Body of pancreas (tissue), 4 donors: ENCODE data around the gene KRTAP3-3. TPM values are rescaled to one million over a fixed set of nuclear protein-coding genes. Genes with fewer than 3 reads are reported as not detected.

Experiments
- ATAC-seq: fragments of 150-250 bp; one replicate; pipeline ENCODE4 v1.9.1; 2016
- DNase-seq, 4 donors: peaks; one replicate each; pipeline ENCODE4 v3.0.0-alpha.2; 2019
- H3K27ac ChIP-seq, 4 donors: fragments of 200-600 bp; sonication (generic); 1 replicate in 3 of 4; 2 replicates in 1 of 4; pipeline versions ENCODE4 v1.5.1 to v1.6.1; 2016 to 2019; ENCODE audit warnings: mild to moderate bottlenecking in 1 of 4, mixed read lengths in 1 of 4, moderate library complexity in 1 of 4
- H3K27me3 ChIP-seq, 2 donors: fragments of 200-600 bp; sonication (generic); one replicate each; pipeline ENCODE4 v1.6.0; 2016; ENCODE audit warnings: mild to moderate bottlenecking in 1 of 2
- H3K36me3 ChIP-seq, 2 donors: fragments of 200-600 bp; sonication (generic); replicated peaks in 1 of 2; 2 replicates each; pipeline ENCODE4 v1.5.1; 2016; ENCODE audit warnings: low read depth in 2 of 2; ENCODE audit not compliant: insufficient read depth in 1 of 2
- H3K4me1 ChIP-seq: fragments of 200-600 bp; sonication (generic); one replicate; pipeline ENCODE4 v1.6.0; 2016
- H3K4me3 ChIP-seq, 2 donors: fragments of 200-600 bp; sonication (generic); 1 replicate in 1 of 2; 2 replicates in 1 of 2; pipeline ENCODE4 v1.5.1; 2016 to 2019
- H3K9me3 ChIP-seq, 3 donors: fragments of 200-600 bp; sonication (generic); 1 replicate in 2 of 3; 2 replicates in 1 of 3; pipeline ENCODE4 v1.5.1; 2016
- POLR2A ChIP-seq, 3 donors: fragments of 450-650 bp; IDR thresholded peaks; one replicate each; pipeline ENCODE4 v1.6.1; 2016; ENCODE audit warnings: antibody characterized with exemption in 3 of 3, mild to moderate bottlenecking in 2 of 3
- WGBS, 2 donors: methylation state at CpG; one replicate each; pipeline ENCODE4 v1.1.5; 2017; 5-methylcytosine and 5-hydroxymethylcytosine counted together
- intact Hi-C: fragments of 100-400 bp; cut with DNase I; formaldehyde crosslinking; loops from one replicate; pipeline ENCODE4 v1.15.1; 2023
- total RNA-seq, 2 donors: library from RNA; depleted of rRNA; stranded (reverse); fragments of >200 nt; gene quantifications; one replicate each; pipeline ENCODE4 v1.1.0, GENCODE V29; 2016
- TF ChIP-seq, protein P1 (sequence below), 7 experiments: fragments of 450-650 bp in 4 of 7; fragments of 200-600 bp in 3 of 7; sonication (generic) in 3 of 7; IDR thresholded peaks; one replicate each; pipeline ENCODE4 v1.5.1; 2016 to 2019; ENCODE audit warnings: antibody characterized with exemption in 7 of 7

The KRTAP3-3 gene
- total RNA-seq, 2 donors from 2014 or later = not detected

DNA sequence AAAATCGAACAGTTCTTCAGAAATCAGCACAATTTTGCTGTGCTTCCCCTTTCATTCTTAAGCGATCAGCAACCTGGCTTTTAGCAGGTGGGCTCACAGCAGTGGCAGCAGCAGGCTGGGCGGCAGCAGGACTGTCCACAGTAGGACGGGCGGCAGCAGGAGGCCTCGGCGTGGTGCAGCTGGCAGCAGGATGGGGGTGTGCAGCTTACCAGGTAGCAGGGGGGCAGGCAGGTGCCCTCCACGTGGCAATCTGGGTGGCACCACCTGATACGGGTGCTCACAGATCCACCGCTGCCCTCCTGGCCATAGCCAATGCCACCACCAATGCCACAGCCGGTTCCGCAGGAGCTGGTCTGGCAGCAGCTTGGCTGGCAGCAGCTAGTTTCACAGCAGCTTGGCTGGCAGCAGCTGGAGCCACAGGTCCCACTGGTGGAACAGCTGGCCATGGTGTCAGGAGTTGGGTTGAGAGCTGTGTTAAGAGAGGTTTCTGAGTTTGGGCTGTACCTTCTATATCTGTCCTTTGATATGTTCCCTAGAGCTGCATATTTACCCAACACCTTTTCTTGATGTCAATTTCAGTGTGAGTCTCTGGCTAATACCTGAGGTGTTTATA is 35.8 kb upstream of the KRTAP3-3 start, which contains the start of gene KRTAP1-4:
KRTAP1-4 (minus strand) TSS at position 563 of the 613 bp plus-strand sequence; CDS start at position 446, 117 bp downstream.
- Histone ChIP-seq H3K27me3 (no peaks in the 10 kb centered on the region), H3K9me3 (no peaks in the 10 kb centered on the region), H3K36me3 (no peaks in the 10 kb centered on the region), H3K27ac (no peak within 1 kb of the TSS), H3K4me3 (no peak within 1 kb of the TSS), H3K4me1 (no peaks in the 10 kb centered on the region)
- no peak for ATAC-seq
- peak in 1 of 4 donors; percentile 15 for DNase-seq
- TF ChIP-seq POLR2A (IDR thresholded peaks at IDR 0.05) = no peak
- TF ChIP-seq, protein P1, sequence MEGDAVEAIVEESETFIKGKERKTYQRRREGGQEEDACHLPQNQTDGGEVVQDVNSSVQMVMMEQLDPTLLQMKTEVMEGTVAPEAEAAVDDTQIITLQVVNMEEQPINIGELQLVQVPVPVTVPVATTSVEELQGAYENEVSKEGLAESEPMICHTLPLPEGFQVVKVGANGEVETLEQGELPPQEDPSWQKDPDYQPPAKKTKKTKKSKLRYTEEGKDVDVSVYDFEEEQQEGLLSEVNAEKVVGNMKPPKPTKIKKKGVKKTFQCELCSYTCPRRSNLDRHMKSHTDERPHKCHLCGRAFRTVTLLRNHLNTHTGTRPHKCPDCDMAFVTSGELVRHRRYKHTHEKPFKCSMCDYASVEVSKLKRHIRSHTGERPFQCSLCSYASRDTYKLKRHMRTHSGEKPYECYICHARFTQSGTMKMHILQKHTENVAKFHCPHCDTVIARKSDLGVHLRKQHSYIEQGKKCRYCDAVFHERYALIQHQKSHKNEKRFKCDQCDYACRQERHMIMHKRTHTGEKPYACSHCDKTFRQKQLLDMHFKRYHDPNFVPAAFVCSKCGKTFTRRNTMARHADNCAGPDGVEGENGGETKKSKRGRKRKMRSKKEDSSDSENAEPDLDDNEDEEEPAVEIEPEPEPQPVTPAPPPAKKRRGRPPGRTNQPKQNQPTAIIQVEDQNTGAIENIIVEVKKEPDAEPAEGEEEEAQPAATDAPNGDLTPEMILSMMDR (IDR thresholded peaks at IDR 0.05) = no peak
- 74 to 77% methylated on average over 5 to 12 of the region's 12 CpGs for WGBS, 2 donors
- intact Hi-C loops = no loop called here

DNA sequence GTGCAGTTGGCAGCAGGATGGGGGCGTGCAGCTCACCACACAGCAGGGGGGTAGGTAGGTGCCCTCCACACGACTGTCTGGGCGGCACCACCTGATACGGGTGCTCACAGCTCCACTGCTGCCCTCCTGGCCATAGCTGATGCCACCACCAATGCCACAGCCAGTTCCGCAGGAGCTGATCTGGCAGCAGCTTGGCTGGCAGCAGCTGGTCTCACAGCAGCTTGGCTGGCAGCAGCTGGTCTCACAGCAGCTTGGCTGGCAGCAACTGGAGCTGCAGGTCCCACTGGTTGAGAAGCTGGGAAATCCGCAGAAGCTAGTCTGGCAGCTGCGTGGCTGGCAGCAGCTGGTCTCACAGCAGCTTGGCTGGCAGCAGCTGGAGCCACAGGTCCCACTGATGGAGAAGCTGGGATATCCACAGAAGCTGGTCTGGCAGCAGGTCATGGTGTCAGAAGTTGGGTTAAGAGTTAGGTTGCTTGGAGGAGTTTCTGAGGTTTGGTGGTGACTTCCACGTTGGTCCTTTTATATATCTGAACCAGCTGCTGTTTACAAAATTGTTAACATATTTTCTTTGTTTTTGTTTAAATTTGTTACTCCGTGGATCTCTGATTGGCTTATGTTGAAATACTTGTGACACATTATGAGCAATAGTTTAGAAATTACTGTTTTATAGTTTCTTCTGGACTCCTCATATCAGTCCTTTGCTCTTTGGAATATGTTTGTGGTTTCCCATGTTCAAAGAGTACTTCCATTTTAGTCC is 32.9 kb upstream of the KRTAP3-3 start, which contains the start of gene KRTAP1-5:
KRTAP1-5 (minus strand) TSS at position 494 of the 757 bp plus-strand sequence; CDS start at position 441, 53 bp downstream.
- Histone ChIP-seq H3K4me1 (no peaks in the 10 kb centered on the region), H3K9me3 (no peaks in the 10 kb centered on the region), H3K27ac (no peak within 1 kb of the TSS), H3K27me3 (no peaks in the 10 kb centered on the region), H3K4me3 (no peak within 1 kb of the TSS), H3K36me3 (no peaks in the 10 kb centered on the region)
- DNase-seq = peak in 2 of 4 donors; percentile 39 to 45
- intact Hi-C loops = no loop called here
- no peak for ATAC-seq
- 53 to 64% methylated on average over 5 to 9 of the region's 9 CpGs for WGBS, 2 donors
- TF ChIP-seq POLR2A (IDR thresholded peaks at IDR 0.05) = no peak
- TF ChIP-seq, protein P1 (IDR thresholded peaks at IDR 0.05) = no peak

DNA sequence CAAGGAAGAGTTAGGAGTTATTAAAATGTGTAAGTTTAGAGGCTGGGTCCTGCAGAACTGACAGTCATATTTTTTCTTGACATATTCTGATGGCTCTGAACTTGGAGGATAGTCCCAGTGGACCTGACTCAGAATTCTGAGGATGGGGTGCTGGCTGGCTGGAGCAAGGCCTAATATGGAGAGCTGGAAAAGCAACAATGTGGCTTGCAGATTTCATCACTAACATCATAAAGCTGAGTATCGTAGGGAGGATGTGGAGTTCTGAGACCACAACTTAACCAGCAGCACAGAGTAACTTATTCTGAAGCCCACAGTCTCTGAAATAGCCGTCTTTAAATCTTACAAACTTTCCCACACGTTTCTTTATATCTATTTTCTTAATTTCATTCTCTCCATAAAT is 30.7 kb upstream of the KRTAP3-3 start:
- no peak overlapping the region for H3K4me3 ChIP-seq
- ATAC-seq (no peak), DNase-seq (no peak)
- no peaks in the 10 kb centered on the region for H3K4me1 ChIP-seq
- no peaks in the 10 kb centered on the region for H3K36me3 ChIP-seq
- TF ChIP-seq, protein P1 (IDR thresholded peaks at IDR 0.05) = no peak
- no peak for TF ChIP-seq POLR2A (IDR thresholded peaks at IDR 0.05)
- no peak overlapping the region for H3K27ac ChIP-seq
- WGBS, 2 donors = 60 to 66% methylated on average over 3 of the region's 3 CpGs
- H3K27me3 ChIP-seq = no peaks in the 10 kb centered on the region
- H3K9me3 ChIP-seq = no peaks in the 10 kb centered on the region
- intact Hi-C loops = no loop called here

DNA sequence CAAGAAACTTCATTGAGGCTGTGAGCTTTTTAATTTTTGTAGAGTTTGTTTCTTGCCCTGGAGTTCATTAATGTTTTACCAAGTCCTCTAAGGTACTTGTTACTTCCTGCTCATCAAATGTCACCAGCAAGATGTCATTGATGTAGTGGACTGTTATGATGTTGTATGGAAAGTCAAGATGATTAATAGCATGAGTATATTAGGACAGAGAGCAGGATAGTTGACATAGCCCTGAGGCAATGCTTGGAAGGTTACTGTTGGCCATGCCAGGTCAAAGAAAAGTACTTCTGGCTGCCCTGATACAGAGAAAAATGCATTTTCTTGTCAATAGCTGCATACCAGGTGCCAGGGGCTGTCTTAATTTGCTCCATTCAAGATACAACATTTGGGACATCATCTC is 26.4 kb upstream of the KRTAP3-3 start:
- H3K4me1 ChIP-seq = no peaks in the 10 kb centered on the region
- TF ChIP-seq, protein P1 (IDR thresholded peaks at IDR 0.05) = no peak
- TF ChIP-seq POLR2A (IDR thresholded peaks at IDR 0.05) = no peak
- H3K9me3 ChIP-seq = no peaks in the 10 kb centered on the region
- intact Hi-C loops = no loop called here
- H3K4me3 ChIP-seq = no peak overlapping the region
- H3K27ac ChIP-seq = no peak overlapping the region
- no peaks in the 10 kb centered on the region for H3K27me3 ChIP-seq
- no peak for ATAC-seq
- DNase-seq = no peak
- H3K36me3 ChIP-seq = no peaks in the 10 kb centered on the region
